Astrocyte (in vitro differentiated cells and primary cell): Measurements from ENCODE around the gene BUD13.

ENCODE experiments used
- EZH2 ChIP-seq: IDR thresholded peaks from 2 replicates; pipeline ENCODE4 v1.6.1; 2012; ENCODE audit warnings: mild to moderate bottlenecking, low read length, inconsistent platforms; ENCODE audit not compliant: insufficient read depth
- TF ChIP-seq, protein P1 (sequence below): IDR thresholded peaks from 2 replicates; pipeline ENCODE4 v1.5.1; 2011; ENCODE audit warnings: low read depth, mild to moderate bottlenecking, inconsistent platforms, low read length, moderate library complexity; ENCODE audit not compliant: insufficient read depth

DNA sequence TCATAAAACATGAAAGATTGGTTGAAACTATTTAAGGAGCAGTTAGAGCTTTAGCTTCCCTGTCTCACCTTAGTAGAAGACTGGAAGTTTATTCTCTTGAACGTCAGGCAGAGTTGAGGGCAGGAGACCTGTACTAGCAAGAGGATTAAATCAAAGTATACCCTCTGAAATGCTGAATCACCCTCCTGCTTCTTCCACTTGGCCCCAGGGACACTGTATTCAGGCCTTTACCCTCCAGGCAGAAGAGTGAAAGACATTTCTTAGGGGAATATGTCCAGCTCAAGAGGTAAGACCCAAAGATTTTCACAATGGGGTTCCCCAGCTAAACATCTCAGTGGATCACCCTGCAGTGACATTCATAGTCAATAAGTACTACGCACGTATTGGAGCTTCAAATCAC, 38.4 kb upstream of the BUD13 start:
- TF ChIP-seq EZH2, result no peak
- TF ChIP-seq, protein P1, sequence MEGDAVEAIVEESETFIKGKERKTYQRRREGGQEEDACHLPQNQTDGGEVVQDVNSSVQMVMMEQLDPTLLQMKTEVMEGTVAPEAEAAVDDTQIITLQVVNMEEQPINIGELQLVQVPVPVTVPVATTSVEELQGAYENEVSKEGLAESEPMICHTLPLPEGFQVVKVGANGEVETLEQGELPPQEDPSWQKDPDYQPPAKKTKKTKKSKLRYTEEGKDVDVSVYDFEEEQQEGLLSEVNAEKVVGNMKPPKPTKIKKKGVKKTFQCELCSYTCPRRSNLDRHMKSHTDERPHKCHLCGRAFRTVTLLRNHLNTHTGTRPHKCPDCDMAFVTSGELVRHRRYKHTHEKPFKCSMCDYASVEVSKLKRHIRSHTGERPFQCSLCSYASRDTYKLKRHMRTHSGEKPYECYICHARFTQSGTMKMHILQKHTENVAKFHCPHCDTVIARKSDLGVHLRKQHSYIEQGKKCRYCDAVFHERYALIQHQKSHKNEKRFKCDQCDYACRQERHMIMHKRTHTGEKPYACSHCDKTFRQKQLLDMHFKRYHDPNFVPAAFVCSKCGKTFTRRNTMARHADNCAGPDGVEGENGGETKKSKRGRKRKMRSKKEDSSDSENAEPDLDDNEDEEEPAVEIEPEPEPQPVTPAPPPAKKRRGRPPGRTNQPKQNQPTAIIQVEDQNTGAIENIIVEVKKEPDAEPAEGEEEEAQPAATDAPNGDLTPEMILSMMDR, result no peak
